Dedifferentiated amniotic fluid mesenchymal stem cell (primary cell): ENCODE results near the gene OR2D2.
A peak's percentile ranks its signal among the peaks of the same experiment; 100 is the strongest.
"Not testable (repeated sequence)": the region's sequence is repeated elsewhere in the genome, so short reads cannot be mapped to it uniquely, and the experiment has no call there.

ENCODE experiments used
- DNase-seq: peaks from one replicate; pipeline ENCODE4 v3.0.0-alpha.2; 2016; ENCODE audit errors: extremely low spot score

Gene OR2D2, protein sequence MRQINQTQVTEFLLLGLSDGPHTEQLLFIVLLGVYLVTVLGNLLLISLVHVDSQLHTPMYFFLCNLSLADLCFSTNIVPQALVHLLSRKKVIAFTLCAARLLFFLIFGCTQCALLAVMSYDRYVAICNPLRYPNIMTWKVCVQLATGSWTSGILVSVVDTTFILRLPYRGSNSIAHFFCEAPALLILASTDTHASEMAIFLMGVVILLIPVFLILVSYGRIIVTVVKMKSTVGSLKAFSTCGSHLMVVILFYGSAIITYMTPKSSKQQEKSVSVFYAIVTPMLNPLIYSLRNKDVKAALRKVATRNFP

DNA sequence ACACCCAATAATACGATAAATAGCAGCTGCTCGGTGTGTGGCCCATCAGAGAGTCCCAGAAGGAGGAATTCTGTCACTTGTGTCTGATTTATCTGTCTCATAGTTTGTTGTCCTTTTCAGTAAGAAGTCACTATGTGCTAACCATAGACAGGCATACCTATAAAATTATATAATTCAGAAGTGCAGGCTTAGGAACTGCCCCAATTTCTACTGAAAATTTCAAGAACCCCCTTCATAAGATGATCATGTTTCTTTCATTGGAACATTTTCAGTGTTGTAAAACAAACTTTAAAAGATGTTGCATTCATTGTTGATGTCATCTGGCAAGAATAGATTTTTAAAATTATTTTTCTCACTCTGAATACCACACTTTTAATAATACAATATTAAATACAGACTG, at the start of gene OR2D2:
TSS of gene OR2D2 (minus strand) at position 101 of the 400 bp plus-strand sequence. CDS start at position 101, 0 bp downstream.
- DNase-seq: no peak

DNA sequence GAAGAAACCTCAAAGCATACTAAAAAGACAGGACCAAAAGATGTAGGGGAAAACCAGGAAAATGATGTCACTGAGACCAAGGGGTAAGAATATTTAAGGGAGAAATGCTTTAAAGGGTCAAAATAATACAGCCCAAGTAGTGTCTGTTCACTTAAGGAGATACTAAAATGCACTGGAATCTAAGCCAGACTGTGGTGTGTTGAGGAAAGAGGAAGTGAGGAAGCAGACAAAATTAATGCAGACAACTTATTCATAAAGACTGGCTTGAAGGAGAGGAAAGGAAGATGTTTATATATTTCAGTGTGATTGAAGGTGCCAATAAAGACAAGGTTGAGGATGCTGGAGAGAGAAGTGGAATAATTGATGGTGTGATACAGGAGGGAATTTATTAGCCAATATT, 49.7 kb upstream of the OR2D2 start:
- no peak for DNase-seq

DNA sequence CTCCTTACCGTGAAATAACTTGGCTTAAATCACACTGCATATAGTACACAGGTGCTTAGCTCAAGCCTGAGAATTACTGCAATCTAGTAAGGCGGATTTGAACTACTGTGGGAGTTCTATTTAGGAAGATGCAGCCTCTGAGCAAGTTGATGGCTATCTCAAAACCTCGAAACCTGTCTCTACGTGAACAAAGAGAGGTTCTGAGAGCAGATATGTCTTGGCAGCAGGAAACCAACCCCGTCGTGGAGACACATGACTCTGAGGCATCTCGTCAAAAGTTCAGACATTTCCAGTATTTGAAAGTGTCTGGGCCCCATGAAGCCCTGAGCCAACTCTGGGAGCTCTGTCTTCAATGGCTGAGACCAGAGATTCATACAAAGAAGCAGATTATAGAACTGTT, 39.8 kb upstream of the OR2D2 start:
- no peak for DNase-seq

DNA sequence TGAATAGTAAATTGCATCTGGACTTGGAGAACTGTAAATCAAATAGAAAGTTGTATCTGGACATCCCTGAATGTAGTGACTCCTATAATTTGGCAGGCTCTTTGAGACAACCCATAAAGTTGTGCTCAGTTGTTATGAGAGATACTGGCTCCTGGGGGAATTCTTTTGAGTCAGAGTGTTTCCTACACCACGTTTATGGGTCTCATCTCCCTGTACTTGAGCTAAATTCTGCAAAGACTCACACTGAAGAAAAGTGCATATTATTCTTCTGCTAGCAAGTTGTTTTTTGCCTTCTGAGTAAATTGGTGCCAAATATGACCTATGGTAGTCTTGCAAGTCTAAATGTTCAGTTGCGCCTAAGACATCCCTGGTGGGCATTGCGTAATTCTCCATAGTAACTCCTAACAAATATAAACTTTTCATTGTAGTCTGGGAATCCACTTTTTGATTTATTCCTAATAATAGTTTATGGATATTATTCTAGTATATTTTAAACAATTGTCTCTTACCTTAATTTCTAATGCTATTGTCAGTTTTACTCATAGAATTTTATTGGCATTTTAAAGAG, 38.9 kb upstream of the OR2D2 start:
- no peak for DNase-seq

DNA sequence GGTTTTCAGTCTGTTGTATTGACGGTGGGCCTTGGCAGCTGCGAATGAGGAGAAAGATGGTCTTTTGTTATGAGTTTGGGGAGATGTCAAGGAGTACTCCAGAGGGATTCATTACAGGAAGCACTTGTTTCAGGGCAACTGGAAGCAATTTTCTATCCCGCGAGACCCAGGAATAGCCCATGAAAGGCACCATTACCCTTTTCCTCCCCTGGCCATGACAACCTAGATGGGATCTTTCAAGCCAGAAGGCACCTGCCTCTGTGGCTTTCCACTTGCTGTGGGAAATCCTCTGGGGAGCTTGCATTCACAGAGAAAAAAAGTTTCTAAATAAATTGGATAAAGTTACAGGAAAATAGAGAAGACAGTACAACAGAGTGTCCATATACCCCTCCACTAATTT, 36.6 kb upstream of the OR2D2 start:
- no peak for DNase-seq

DNA sequence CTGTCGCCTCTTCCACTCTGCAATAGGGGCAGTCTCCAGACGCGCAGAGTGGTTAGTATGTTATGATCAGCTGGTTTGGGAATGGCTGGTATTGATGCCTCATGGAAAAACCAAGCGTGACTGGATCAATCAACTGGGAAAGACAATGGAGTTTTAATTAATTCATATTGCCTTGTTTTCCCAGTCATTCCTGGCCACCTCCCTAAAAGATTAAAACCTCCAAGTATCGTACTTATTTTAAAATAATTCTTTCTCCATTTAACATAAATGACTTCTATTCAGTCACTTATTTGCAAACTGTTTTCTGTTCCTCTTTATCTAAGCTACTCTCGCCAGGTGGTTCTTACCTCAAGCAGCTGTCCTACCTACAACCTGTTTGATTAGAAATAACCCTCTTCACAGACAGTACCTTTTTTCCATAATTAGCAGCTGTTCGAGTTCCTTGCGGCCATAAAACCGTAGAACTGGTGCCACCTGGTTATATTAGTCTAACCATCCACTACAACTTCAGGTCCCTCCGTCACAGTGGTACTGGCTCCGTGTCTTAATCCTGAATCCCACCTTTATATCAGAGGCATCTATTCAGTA, 34.8 kb upstream of the OR2D2 start:
- DNase-seq: no peak

DNA sequence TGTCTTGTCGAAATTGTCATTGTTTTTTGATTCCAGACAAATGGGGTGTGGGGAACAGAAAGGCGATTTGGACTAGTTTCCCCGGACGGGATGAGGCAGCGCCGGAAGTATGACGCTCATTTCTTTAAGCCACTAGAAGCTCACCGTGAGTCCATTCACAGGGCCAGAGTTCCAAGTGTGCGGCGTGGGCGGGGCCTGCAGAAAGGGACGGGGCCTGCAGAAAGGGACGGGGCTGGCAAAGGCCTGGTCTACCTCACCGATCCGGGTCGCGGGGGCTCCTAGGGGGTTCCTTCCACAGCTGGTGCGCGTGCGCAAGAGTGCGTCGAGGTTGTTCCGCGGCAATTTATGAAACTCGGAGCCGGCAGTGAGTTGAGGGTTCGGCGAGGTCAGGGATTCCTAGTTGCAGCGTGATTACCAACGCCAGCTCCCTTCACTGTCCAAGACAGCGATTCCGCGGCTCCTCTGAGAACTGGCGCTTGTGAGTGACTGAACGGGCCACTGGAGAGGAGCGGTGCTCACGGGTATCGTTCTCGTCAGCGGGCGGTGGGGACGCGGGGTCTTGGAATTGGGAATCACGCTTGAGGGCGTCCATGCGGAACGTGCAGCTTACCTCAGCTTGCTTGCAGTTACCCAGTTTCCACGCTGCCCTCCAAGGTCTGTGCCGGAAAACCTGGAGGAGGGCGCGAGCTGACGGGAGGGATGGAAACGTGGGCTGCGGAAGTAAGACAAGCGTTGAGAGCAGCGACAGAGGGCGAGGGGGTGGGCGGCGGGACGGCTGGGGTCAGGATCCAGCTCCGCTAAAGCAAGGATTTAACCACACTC, 34.1 kb upstream of the OR2D2 start, which contains the start of gene ZNF215:
TSS of gene ZNF215 (plus strand) at position 219 of the 822 bp plus-strand sequence. CDS start 5,847 bp downstream, outside the sequence.
- DNase-seq: peak; percentile 81

DNA sequence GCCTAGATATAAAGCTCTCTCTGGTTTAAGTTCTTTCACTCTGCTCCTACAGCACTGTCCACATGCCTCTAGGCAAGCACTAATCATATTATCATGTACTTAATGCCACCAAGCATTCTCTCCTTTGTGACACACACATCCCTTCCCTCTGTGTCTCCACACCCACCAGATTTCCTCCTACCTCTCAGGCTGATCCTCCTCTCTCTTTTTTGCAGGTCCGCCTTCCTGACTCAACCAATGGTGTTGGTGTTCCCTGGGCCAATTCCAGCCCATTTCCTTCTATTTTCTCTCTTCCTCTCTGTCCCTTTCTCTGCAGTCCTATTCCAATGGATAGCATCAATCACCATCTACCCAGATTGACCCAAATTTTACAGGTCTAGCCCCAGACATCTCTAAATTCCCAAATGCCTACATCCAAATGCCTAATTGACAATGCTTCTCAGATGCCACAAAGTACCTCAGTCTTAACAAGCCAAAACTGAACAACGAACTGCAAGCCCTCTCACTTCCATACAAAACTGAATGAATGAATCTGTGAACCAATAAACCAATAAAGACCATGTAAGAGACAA, 33.4 kb upstream of the OR2D2 start:
- no peak for DNase-seq

DNA sequence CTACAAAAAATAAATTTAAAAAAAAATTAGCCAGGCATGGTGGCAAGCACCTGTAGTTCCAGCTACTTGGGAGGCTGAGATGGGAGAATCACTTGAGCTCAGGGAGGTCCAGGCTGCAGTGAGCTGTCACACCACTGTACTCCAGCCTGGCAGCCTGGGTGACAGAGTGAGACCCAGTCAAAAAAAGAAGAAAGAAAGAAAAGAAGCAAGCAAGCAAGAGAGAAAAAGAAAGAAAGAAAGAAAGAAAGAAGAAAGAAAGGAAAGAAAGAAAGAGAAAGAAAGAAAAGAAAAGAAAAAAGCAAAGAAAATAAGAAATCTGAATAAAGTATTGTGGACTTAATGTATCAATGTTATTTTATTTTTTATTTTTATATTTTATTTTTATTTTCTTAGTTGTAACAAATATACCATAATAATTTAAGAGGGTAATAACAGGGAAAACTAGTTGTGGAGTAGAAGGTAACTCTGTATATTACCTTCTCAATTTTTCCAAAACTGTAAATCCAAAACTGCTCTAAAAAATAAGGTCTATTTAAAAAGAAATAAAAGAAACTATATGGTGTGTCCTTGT, 32.8 kb upstream of the OR2D2 start:
- DNase-seq: no peak

DNA sequence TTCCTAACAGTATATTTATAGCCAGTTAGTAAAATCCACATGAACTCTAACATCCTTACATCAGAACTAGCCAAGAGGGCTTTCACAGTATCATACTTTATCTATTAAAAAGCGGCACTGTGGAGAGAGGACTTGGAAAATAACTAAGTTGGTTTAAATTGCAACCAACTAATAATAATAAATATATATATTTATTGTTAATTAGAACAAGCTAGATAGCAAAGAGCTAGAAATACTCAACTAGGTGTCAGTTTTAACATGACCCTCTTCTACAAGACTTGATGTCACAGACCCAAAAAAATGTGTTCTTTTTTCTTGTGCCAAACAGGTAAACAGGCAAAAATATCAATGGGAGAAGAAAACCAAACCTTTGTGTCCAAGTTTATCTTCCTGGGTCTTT, 28.4 kb upstream of the OR2D2 start, which contains the start of gene OR2D3:
TSS of gene OR2D3 (plus strand) at position 301 of the 400 bp plus-strand sequence. CDS start at position 301, 0 bp downstream.
- no peak for DNase-seq

DNA sequence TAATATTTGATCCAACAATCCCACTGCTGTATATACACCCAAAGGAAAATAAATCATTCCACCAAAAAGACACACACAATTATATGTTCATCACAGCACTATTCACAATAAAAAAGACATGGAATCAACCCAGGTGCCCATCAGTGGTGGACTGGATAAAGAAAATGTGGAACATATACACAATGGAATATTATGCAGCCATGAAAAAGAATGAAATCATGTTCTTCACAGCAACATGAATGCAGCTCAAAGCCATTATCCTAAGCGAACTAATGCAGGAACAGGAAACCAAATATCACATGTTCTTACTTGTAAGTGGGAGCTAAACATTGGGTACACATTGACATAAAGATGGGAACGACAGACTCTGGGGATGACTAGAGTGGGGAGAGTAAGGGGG, 27.4 kb upstream of the OR2D2 start:
- DNase-seq: no peak

DNA sequence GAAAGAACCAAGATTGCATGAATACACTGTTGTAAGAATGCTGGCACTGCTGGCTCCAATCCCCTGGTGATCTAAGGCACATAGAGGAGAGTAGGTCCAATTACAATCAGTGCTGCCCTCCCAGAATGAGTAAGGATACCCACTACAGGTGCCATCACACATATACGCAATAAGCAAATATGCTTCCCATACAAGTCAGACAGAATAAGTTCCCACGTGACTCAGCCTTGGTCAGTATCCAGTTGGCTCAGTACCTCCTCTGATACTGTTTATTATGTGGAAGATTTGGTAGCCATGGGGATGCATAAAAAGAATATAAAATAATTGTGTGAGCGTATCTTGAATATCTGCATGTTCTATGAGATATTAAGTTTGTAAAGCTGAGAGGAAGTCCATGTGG, 19.6 kb upstream of the OR2D2 start:
- no peak for DNase-seq

DNA sequence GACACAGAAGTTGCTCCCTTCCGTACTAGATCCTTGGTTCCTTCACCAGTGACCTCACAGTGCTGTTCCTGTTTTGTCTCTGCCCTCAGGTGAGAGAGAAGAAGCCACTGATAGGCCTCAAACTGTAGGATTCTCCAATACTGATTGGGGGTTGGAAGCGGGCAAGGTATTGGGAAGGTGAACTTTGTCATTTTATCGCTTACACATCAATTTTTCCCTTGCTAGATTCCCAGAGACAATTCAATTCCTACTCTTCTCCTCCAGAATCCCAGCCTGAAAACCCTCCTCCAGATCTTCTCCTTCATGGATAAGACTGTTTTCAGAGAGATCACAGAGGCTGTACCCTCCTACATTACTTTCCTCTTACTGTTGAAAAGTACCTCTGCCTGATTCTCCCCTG, 19.1 kb upstream of the OR2D2 start:
- DNase-seq: no peak

DNA sequence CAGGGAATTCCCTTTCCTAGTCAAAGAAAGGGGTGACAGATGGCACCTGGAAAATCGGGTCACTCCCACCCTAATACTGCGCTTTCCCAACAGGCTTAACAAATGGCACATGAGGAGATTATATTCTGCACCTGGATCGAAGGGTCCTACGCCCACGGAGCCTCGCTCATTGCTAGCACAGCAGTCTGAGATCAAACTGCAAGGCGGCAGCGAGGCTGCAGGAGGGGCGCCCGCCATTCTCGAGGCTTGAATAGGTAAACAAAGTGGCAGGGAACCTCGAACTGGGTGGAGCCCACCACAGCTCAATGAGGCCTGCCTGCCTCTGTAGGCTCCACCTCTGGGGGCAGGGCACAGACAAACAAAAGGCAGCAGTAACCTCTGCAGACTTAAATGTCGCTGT, 12.5 kb upstream of the OR2D2 start:
- not testable (repeated sequence) for DNase-seq

DNA sequence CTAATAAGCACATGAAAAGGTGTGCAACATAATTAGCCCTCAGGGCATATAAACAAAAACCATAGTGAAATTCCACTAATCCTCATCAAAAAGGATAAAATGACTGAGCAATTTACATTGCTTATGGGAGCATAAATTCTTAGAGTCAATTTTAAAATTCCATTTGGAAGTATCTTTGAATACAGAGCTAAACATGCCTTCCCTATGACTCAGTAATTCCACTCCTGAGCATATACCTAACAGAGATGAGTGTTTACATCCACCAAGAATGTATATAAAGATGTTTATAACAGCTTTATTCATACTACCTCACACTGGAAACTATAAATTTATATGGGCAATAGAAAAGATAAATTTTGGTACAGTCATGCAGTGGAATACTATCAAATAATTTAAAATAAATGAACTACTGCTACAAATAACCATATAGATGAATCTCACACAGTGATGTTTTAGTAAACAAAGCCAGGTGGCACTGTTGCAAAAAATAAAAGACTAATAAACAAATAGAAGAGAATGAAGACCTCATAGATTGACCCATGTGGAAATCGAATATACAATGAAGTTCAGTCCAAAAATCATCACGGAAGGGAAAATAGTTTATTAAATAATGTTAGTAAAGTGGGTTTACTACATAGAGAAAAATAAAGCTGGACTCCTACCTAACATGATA, 8.2 kb upstream of the OR2D2 start:
- no peak for DNase-seq

DNA sequence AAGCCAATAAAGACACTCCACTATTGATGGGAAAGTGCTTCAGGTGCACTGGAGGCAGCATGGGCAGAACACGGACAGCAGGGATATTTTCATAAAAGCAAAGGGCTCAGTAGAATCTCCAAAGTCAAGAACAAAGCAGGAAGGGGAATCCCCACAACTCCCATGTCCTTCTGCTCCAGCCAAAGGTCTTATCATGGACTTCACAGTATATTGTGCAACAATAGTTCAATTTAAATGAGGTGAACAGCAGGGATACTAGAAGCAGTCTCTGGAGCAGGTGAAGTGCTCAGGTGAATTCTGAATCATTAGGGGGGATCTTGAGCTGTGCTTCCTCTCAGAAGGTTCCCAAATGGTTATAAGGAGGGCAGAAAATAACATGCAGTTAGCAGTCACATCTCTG, 6.6 kb upstream of the OR2D2 start:
- no peak for DNase-seq

DNA sequence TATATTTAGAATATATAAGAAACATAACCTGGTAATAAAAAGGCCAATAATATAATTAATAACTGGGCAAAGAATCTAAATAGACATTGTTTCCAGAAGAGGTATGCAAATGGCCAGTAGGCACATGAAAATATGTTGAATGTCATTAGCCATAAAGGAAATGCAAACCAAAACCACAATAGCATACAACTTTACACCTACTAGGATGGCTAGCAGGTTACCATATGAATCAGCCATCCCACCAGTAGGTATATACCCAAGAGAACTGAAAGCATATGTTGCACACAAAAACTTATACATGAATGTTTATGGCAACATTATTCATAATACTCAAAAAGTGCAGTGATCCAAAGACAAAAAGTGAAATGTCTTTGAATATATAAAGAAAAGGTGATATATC, 2.7 kb upstream of the OR2D2 start:
- no peak for DNase-seq

DNA sequence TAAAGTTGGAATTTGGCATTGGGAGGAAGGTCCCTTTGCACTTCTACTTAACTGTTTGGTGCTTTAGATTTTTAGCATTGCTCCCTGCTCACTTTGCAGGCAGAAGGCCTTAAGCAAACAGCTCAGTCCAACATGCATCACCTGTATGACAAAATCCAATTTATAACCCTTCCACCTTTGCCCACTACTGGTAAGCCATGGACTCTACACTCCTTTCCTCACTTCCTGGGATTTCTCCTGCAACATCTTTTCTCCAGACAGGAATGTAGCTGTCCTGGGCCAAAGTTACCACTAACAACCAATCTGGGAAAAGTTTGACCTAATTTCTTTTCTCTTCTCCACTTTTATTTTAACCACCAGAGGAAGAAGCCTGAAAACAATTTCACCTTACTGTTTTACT, 1.8 kb upstream of the OR2D2 start:
- no peak for DNase-seq

DNA sequence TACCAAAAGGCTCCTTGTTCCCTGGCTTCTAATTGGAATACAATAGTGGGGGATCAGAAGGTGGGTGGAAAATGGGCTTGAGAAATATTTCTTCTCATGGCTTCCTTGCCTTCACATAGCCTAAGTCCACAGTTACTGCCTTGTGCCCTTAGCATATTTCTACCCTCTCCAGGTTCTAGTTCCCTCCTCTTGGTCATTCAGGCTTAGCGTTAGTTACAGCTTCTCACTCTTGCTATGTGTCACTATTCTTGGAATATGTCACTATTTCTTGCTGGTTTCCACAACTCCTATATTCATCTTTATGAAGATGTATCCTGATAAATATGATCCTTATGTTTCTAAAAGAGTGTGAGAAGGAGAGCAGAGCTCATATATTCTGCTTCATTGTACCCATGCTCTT, 2.5 kb downstream of the OR2D2 start:
- no peak for DNase-seq

DNA sequence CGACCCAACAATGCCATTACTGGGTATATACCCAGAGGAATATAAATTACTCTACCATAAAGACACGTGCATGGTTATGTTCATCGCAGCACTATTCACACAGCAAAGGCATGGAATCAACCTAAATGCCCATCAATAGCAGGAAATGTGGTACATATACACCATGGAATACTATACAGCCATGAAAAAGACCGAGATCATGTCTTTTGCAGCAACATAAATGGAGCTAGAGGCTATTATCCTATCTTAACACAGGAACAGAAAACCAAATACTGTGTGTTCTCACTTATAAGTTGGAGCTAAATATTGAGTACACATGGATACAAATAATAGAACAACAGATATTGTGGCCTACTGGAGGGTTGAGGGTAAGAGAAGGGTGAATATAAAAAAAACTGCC, 3.5 kb downstream of the OR2D2 start:
- no peak for DNase-seq

DNA sequence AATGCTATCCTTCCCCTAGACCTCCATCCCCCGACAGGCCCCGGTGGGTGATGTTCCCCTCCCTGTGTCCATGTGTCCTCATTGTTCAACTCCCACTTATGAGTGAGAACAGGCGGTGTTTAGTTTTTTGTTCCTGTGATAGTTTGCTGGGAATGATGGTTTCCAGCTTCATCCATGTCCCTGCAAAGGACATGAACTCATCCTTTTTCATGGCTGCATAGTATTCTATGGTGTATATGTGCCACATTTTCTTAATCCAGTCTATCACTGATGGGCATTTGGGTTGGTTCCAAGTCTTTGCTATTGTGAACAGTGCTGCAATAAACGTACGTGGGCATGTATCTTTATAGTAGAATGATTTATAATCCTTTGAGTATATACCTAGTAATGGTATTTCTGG, 4.6 kb downstream of the OR2D2 start:
- not testable (repeated sequence) for DNase-seq
